GM10266 (cell line): Measurements from ENCODE around the gene PLXDC2.

ENCODE experiments used
- DNase-seq: peaks from one replicate; pipeline ENCODE4 v3.0.0; 2012; ENCODE audit errors: extremely low spot score
- TF ChIP-seq, protein P1 (sequence below): IDR thresholded peaks from 2 replicates; pipeline ENCODE4 v1.5.1; 2012; ENCODE audit warnings: mild to moderate bottlenecking, low read depth; ENCODE audit not compliant: control insufficient read depth, insufficient read depth; ENCODE audit errors: missing control alignments

Gene PLXDC2

DNA sequence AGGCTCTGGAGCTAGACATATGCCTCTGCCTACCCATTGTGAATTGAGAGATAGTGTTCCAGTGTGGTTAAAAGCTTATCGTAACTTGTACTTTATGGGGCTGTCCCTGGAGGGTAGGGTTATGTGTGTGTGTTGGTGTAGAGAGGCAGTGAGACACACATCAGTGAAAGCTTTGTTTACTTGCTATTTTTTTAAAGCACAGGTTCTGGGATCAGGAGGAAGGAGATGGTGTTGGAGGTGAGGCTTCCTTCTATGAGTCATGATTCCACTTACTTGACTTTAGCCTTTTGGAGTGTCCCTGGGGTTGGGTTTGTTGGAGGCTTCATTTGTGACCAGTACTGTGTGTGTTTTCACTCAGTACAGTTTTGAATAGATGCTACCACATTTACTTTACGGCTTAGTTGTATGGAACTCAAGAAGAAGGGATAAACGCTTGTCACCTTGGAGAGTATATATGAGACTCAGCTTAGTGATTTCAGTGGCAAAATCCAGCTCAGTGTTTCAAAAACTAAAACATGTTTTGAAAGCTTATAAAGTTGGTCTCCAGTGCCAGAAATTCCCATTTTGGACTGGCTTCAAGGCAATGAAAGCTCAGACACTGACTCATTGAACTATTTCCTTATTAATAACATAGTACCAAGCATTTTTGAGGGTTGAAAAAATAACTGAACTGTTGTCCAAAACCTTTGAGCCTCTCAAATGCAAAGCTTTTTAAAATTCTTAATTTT lies 106.2 kb downstream of the PLXDC2 start:
- TF ChIP-seq, protein P1, sequence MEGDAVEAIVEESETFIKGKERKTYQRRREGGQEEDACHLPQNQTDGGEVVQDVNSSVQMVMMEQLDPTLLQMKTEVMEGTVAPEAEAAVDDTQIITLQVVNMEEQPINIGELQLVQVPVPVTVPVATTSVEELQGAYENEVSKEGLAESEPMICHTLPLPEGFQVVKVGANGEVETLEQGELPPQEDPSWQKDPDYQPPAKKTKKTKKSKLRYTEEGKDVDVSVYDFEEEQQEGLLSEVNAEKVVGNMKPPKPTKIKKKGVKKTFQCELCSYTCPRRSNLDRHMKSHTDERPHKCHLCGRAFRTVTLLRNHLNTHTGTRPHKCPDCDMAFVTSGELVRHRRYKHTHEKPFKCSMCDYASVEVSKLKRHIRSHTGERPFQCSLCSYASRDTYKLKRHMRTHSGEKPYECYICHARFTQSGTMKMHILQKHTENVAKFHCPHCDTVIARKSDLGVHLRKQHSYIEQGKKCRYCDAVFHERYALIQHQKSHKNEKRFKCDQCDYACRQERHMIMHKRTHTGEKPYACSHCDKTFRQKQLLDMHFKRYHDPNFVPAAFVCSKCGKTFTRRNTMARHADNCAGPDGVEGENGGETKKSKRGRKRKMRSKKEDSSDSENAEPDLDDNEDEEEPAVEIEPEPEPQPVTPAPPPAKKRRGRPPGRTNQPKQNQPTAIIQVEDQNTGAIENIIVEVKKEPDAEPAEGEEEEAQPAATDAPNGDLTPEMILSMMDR: no peak
- no peak for DNase-seq

GRCh38 chr10:19925064-19925463 lies 108.8 kb downstream of the PLXDC2 start:
- TF ChIP-seq, protein P1: no peak
- DNase-seq: no peak

GRCh38 chr10:19928936-19929335 lies 112.7 kb downstream of the PLXDC2 start:
- TF ChIP-seq, protein P1: no peak
- no peak for DNase-seq

GRCh38 chr10:19929506-19930140 lies 113.4 kb downstream of the PLXDC2 start:
- DNase-seq: no peak
- TF ChIP-seq, protein P1: no peak

GRCh38 chr10:19930936-19931893 lies 115.0 kb downstream of the PLXDC2 start:
- TF ChIP-seq, protein P1: no peak
- DNase-seq: no peak

GRCh38 chr10:19931894-19932590 lies 115.8 kb downstream of the PLXDC2 start:
- no peak for DNase-seq
- TF ChIP-seq, protein P1: no peak
